SK-N-SH treated with all-trans-retinoic acid at 6 μM for 48 hours (cell line): ENCODE measurements around the gene PTPRD.

Source experiments
- ATAC-seq: fragments of 200-7000 bp; cut with Tn5 transposase; 3 replicates; pipeline ENCODE4 v1.9.1; 2020; ENCODE audit warnings: mild to moderate bottlenecking, moderate library complexity
- BACH2 ChIP-seq: fragments of 250-450 bp; sonication (Bioruptor Pico); IDR thresholded peaks from 2 replicates; pipeline ENCODE4 v1.9.0; 2021; ENCODE audit warnings: mild to moderate bottlenecking, borderline replicate concordance
- CREB5 ChIP-seq: fragments of 250-450 bp; sonication (Bioruptor Pico); IDR thresholded peaks from 2 replicates; pipeline ENCODE4 v1.5.1; 2020; ENCODE audit warnings: low read depth, mild to moderate bottlenecking, moderate library complexity
- CSDC2 ChIP-seq: fragments of 250-450 bp; sonication (Bioruptor Pico); IDR thresholded peaks from 2 replicates; pipeline ENCODE4 v1.5.0; 2020; ENCODE audit warnings: mild to moderate bottlenecking, moderate library complexity
- CSRNP3 ChIP-seq: fragments of 250-450 bp; sonication (Bioruptor Pico); IDR thresholded peaks from 2 replicates; pipeline ENCODE4 v1.5.1; 2021; ENCODE audit warnings: mild to moderate bottlenecking, moderate library complexity
- ESRRG ChIP-seq: fragments of 250-450 bp; sonication (Bioruptor Pico); IDR thresholded peaks from 2 replicates; pipeline ENCODE4 v1.6.1; 2021; ENCODE audit warnings: mild to moderate bottlenecking
- ISL1 ChIP-seq: fragments of 250-450 bp; sonication (Bioruptor Pico); IDR thresholded peaks from 2 replicates; pipeline ENCODE4 v2.1.2; 2022; ENCODE audit warnings: mild to moderate bottlenecking, moderate library complexity
- OSR1 ChIP-seq: fragments of 250-450 bp; sonication (Bioruptor Pico); IDR thresholded peaks from 2 replicates; pipeline ENCODE4 v1.8.0; 2022; ENCODE audit warnings: moderate library complexity, mild to moderate bottlenecking, inconsistent platforms
- PATZ1 ChIP-seq: fragments of 250-450 bp; sonication (Bioruptor Pico); IDR thresholded peaks from 2 replicates; pipeline ENCODE4 v1.8.0; 2020; ENCODE audit warnings: mild to moderate bottlenecking, moderate library complexity, borderline replicate concordance
- POU6F1 ChIP-seq: fragments of 250-450 bp; sonication (Bioruptor Pico); IDR thresholded peaks from 2 replicates; pipeline ENCODE4 v1.8.0; 2021; ENCODE audit warnings: low read depth, mild to moderate bottlenecking, moderate library complexity, borderline replicate concordance
- RARB ChIP-seq: fragments of 250-450 bp; sonication (Bioruptor Pico); IDR thresholded peaks from 2 replicates; pipeline ENCODE4 v1.8.0; 2021; ENCODE audit warnings: mild to moderate bottlenecking, moderate library complexity
- SNAI2 ChIP-seq: fragments of 250-450 bp; sonication (Bioruptor Pico); IDR thresholded peaks from 2 replicates; pipeline ENCODE4 v1.5.0; 2020; ENCODE audit warnings: mild to moderate bottlenecking, moderate library complexity
- TCF4 ChIP-seq: fragments of 250-450 bp; sonication (Bioruptor Pico); IDR thresholded peaks from 2 replicates; pipeline ENCODE4 v1.8.0; 2021; ENCODE audit warnings: mild to moderate bottlenecking, moderate library complexity, borderline replicate concordance
- TOX ChIP-seq: fragments of 250-450 bp; sonication (Bioruptor Pico); IDR thresholded peaks from 2 replicates; pipeline ENCODE4 v1.8.0; 2021; ENCODE audit warnings: mild to moderate bottlenecking, moderate library complexity, borderline replicate concordance
- ZC3H10 ChIP-seq: fragments of 250-450 bp; sonication (Bioruptor Pico); IDR thresholded peaks from 2 replicates; pipeline ENCODE4 v1.5.1; 2021; ENCODE audit warnings: mild to moderate bottlenecking, moderate library complexity
- ZFP3 ChIP-seq: fragments of 250-450 bp; sonication (Bioruptor Pico); IDR thresholded peaks from 2 replicates; pipeline ENCODE4 v1.5.0; 2020; ENCODE audit warnings: mild to moderate bottlenecking, moderate library complexity
- ZFP30 ChIP-seq: fragments of 450-650 bp; formaldehyde crosslinking; IDR thresholded peaks from 2 replicates; pipeline ENCODE4 v1.5.0; 2022; ENCODE audit warnings: mild to moderate bottlenecking, moderate library complexity
- ZNF70 ChIP-seq: fragments of 450-650 bp; formaldehyde crosslinking; IDR thresholded peaks from 2 replicates; pipeline ENCODE4 v1.5.0; 2020; ENCODE audit warnings: mild to moderate bottlenecking, moderate library complexity
- ZNF8 ChIP-seq: fragments of 450-650 bp; formaldehyde crosslinking; IDR thresholded peaks from 2 replicates; pipeline ENCODE4 v1.5.0; 2020; ENCODE audit warnings: mild to moderate bottlenecking, moderate library complexity
- TF ChIP-seq, protein P1 (sequence below): fragments of 250-450 bp; sonication (Bioruptor Pico); IDR thresholded peaks from 2 replicates; pipeline ENCODE4 v1.5.0; 2020; ENCODE audit warnings: mild to moderate bottlenecking, moderate library complexity

Gene PTPRD

GRCh38 chr9:8553444-8553843 is 2059.4 kb downstream of the PTPRD start:
- no peak for ATAC-seq
- TF ChIP-seq, protein P1, sequence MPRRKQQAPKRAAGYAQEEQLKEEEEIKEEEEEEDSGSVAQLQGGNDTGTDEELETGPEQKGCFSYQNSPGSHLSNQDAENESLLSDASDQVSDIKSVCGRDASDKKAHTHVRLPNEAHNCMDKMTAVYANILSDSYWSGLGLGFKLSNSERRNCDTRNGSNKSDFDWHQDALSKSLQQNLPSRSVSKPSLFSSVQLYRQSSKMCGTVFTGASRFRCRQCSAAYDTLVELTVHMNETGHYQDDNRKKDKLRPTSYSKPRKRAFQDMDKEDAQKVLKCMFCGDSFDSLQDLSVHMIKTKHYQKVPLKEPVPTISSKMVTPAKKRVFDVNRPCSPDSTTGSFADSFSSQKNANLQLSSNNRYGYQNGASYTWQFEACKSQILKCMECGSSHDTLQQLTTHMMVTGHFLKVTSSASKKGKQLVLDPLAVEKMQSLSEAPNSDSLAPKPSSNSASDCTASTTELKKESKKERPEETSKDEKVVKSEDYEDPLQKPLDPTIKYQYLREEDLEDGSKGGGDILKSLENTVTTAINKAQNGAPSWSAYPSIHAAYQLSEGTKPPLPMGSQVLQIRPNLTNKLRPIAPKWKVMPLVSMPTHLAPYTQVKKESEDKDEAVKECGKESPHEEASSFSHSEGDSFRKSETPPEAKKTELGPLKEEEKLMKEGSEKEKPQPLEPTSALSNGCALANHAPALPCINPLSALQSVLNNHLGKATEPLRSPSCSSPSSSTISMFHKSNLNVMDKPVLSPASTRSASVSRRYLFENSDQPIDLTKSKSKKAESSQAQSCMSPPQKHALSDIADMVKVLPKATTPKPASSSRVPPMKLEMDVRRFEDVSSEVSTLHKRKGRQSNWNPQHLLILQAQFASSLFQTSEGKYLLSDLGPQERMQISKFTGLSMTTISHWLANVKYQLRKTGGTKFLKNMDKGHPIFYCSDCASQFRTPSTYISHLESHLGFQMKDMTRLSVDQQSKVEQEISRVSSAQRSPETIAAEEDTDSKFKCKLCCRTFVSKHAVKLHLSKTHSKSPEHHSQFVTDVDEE (CRISPR knock-in tag): no peak
- TF ChIP-seq ZFP3 (CRISPR knock-in tag) (no peak), ESRRG (CRISPR knock-in tag) (no peak), RARB (no peak), CREB5 (CRISPR knock-in tag) (no peak), TCF4 (no peak), PATZ1 (CRISPR knock-in tag) (no peak), ZFP30 (no peak), CSRNP3 (CRISPR knock-in tag) (no peak), TOX (CRISPR knock-in tag) (no peak), BACH2 (no peak), OSR1 (CRISPR knock-in tag) (no peak), ZC3H10 (no peak), SNAI2 (CRISPR knock-in tag) (no peak)
- TF ChIP-seq, all 23 proteins: peak for 0

DNA sequence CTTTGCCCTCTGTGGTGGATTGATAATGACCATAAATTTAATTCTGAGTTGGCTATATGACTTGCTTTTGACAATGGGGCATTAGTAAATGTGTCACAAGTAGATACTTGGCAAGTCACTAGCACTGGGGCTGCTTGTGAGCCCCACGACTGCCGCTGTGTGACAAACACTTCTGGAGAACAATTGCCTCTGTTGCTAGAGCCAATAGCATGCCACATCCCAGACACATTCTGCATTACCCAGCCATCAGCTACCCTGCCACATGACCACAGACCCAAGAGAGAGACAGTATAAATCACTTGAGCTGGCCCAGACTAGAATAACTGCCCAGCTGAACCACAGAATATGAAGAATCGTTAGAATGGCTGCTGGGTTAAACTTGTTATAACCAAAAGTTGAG is 2060.1 kb downstream of the PTPRD start:
- no peak for ATAC-seq
- TF ChIP-seq CREB5 (CRISPR knock-in tag): no peak
- TF ChIP-seq TCF4: no peak
- TF ChIP-seq OSR1 (CRISPR knock-in tag): no peak
- TF ChIP-seq PATZ1 (CRISPR knock-in tag): no peak
- no peak for TF ChIP-seq RARB
- TF ChIP-seq ZFP30: no peak
- no peak for TF ChIP-seq POU6F1
- no peak for TF ChIP-seq TOX (CRISPR knock-in tag)
- TF ChIP-seq CSDC2 (CRISPR knock-in tag): no peak
- TF ChIP-seq ZNF70 (CRISPR knock-in tag): no peak
- no peak for TF ChIP-seq ISL1 (CRISPR knock-in tag)
- no peak for TF ChIP-seq ZC3H10
- no peak for TF ChIP-seq ZNF8
- TF ChIP-seq ZFP3 (CRISPR knock-in tag): no peak
- no peak for TF ChIP-seq BACH2
